Transverse colon (tissue), 3 donors: ENCODE results near the gene DNAJC11.

ENCODE experiments used
- CTCF ChIP-seq, 5 experiments: fragments of 200-600 bp in 3 of 5; fragments of 450-650 bp in 2 of 5; sonication (generic) in 3 of 5; IDR thresholded peaks; 1 replicate in 2 of 5; 2 replicates in 3 of 5; pipeline ENCODE4 v1.5.1; 2016 to 2017; ENCODE audit warnings: antibody characterized with exemption in 5 of 5, inconsistent platforms in 3 of 5, mild to moderate bottlenecking in 2 of 5, moderate library complexity in 1 of 5
- POLR2A ChIP-seq: fragments of 450-650 bp; IDR thresholded peaks from one replicate; pipeline ENCODE4 v1.6.1; 2016; ENCODE audit warnings: antibody characterized with exemption, mild to moderate bottlenecking, moderate library complexity

- TF ChIP-seq CTCF (IDR thresholded peaks at IDR 0.05) (no peak), POLR2A (no peak)
Measured at GRCh38 chr1:6653436-6654290, 48.0 kb downstream of the DNAJC11 start.
